HG02623 (cell line): Measurements from ENCODE around the gene ULK4.
A peak's percentile ranks its signal among the peaks of the same experiment; 100 is the strongest.
"Not testable (repeated sequence)": the region's sequence is repeated elsewhere in the genome, so short reads cannot be mapped to it uniquely, and the experiment has no call there.

Experiments
- ATAC-seq: cut with Tn5 transposase; IDR thresholded peaks from one replicate; pipeline ENCODE4 v1.9.1; 2021; ENCODE audit warnings: moderate library complexity; ENCODE audit not compliant: unreplicated experiment

Gene ULK4

DNA sequence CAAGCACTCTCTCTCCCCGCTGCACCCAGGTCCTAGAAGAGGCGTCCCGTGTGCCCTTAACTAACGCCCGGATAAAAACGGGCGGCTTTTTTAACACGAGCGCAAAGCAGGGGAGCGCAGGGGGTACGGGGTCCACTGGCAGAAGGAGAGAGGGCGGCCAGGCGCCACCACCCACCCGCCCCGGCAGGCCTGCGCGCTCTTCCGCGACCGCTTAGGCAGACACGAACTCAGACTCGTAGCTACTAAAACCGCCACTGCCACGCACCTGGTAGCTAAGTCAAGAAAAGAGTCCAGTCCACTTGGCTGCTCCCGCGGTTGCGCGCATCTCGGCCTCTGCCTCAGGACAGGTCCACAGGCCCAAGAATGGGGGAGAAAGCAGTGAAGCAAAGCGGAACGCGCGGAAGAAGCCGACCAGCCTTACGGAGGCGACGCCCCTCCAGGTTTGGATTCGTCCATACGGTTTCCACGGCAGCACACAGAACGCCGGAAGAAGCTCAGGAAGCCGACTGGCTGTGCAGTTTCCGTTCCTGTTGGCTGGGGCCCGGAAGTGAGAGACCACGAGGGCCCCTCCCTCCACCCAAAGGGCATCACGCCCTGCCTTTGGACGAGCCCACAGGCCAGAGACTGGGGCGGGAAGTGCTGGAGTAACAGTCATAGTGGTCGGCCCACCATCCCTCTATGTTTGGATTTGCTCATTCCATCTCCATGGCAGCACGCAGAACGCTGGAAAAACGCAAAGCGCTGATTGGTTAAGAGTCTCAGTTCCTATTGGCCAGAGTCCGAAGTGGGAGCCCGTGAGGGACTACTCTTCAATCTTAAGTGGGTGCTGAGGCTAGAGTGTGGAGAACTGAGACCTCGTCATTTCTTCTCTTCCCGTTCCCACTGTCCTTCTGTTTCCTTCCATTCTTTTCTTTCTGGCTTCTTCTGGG lies at the start of gene ULK4:
Gene ULK4, minus strand, starts transcription at position 353 of the 929 bp plus-strand sequence. CDS start 7,344 bp downstream, outside the sequence.
- ATAC-seq: peak; percentile 92

DNA sequence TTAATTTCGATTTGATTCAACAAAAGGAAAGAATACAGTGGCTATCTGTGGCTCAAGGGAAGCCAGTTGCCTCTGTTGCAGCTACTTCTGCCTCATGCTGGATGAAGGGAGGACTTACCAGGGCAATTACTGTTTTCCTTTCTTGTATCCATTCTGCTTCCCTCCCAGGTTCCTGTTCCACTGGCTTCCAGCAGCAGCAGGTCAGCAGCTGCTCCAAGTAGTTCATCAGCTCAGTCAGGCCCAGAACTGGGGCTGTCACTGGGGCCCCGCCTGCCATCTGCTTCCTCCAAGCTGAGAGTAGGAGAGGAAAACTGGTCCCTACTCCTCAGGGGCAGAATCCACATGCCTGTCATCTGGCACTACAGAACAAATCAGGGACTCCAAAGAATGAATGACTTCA lies 48.6 kb upstream of the ULK4 start:
- ATAC-seq: no peak

DNA sequence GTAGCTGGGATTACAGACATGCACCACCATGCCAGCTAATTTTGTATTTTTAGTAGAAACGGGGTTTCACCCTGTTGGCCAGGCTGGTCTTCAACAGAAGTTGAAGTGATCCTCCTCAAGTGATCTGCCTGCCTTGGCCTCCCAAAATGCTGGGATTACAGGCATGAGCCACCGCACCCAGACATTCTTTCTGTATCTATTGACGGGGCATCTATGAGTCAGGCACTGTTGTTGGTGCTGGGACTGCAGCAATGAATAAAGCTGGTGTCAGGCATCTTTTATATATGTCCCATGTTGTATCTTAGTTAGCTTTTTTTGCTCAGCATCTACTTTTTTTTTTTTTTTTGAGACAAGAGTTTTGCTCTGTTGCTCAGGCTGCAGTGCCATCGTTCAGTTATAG lies 47.6 kb upstream of the ULK4 start:
- ATAC-seq: no peak

DNA sequence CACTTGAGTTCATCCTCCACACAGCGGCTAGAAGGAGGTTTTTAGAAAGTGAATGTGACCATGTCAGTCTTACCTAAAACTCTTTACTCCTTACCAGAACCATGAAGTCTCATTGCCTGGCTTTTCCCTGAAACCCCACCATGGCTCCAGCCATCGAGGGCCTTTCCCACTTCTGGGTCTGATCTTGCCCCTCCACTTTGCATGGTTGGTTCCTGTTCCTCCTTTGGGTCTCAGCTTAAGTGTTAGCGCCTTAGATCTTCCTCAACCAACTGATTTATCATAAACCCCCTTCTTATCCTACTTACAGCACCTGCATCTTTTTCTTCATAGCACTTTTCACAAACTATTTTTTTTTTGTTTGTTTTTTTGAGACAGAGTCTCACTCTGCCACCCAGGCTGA lies 45.9 kb upstream of the ULK4 start:
- ATAC-seq: no peak

DNA sequence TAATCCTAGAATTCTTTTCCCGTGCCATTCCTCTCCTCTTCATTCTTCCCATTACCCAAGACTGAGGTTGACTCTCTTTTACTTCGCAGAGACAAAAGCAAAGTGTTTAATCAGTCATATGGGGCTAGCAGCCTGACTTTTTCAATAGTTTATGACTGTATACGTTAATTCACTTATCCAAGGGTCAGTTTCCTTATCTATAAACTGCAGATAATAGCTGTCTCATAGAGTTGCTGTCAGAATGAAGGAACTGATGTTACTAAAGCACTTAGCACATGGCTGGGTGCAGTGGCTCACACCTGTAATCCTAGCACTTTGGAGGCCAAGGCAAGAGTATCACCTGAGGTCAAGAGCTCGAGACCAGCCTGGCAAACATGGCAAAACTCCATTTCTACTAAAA lies 43.5 kb upstream of the ULK4 start:
- no peak for ATAC-seq

DNA sequence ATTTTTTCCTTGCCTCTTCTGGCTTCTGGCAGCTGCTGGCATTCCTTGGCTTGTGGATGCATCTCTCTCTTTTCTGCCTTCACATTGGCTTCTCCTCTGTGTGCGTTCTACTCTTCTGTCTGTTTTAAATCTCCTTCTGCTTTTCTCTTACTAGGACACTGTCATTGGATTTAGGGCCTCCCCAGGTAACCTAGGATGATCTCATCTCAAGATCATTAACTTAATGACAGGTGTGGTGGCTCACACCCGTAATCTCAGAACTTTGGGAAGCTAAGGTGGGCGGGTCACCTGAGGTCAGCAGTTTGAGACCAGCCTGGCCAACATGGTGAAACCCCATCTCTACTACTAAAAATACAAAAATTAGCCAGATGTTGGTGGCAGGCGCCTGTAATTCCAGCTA lies 40.9 kb upstream of the ULK4 start:
- ATAC-seq: no peak

DNA sequence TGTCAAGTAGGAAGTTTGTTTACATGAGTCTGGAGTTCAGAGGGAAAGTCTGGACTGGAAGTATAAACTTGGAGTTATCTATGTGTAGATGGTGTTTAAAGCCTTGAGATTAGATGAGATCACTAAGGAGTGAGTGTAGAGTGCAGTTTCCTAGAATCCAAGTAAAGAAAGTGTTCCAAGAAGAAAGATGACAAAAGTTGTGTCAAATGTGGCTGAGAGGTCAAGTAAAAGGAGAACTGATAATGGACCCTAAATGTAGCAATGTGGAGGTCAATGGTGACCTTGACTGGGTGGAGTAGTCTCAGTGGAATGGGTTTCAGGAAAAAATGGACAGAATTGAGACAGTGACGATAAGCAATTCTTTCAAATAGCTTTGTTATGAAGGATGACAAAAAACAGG lies 39.9 kb upstream of the ULK4 start:
- no peak for ATAC-seq

DNA sequence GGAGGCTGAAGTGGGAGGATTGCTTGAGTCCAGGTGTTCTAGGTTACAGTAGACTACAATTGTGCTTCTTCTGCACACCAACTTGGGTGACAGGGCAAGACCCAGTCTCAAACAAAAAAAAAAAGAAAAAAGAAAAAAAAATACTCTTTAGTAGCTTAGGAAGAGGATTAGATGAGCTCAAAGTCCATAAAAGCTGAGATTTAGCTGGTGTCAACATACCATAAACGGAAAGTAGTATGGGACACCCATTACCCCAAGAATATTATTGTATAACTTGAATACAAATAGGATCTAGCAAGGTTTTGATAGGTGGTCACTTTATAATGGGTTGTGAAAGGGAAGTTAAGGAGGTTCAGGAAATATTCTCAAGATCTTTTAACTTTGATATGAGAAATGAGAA lies 38.0 kb upstream of the ULK4 start:
- ATAC-seq: no peak

DNA sequence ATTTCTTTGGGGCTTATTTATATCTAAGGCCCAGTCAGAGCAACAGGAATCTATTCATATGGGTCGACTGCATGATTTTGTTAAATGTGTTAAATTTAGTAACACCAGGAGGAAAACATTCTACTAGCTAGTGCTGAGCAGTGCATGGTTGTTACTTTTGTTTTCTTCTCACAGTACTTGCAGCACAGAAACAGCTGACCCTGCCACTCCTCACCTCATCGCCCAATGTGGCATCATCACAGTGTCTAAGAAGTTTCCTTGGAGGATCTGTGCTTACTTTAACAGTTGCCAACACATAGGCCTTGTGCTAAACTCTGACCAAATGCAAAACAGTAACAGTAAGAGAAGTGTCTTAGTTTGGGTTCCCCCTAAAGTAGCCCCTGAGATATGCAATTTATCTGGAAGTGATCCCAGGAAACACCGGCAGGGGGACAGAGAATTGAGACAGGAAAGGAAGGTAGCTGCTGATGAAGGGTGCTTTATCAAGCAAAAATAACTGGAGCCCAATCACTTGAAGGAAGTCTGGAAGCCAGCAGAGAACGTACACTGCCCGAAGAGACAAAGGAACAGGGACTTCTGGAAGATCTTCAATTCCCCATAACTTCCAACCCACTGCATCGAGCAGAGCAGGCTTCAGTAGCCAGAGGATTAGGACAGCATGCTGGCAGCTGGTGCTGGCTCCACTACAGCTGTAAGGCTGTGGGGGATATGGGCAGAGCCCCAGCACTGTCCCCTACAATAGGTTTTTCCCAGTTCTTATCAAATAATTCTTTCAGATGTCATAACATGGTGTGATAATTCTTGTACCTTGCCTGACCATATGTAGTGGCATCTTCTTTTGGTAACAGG lies 36.0 kb upstream of the ULK4 start:
- no peak for ATAC-seq

DNA sequence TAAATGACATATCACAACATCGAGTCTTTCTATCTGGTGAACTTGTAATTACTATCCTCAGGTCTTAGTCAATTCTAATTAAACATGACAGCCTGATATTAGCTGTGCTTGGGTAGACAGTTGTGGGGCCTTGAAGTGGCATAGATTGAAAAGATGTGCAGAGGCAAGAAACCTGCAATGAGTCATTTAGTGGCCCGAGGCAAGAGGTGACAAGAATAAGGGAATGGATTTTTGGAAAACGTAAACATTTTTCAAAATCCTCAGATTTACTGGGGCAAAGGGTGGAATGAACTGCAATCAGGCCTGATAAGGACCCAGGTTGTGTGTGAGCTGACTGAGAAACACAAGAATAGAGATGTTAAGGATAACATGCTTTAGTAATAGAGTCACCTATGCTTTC lies 29.5 kb upstream of the ULK4 start:
- ATAC-seq: no peak

DNA sequence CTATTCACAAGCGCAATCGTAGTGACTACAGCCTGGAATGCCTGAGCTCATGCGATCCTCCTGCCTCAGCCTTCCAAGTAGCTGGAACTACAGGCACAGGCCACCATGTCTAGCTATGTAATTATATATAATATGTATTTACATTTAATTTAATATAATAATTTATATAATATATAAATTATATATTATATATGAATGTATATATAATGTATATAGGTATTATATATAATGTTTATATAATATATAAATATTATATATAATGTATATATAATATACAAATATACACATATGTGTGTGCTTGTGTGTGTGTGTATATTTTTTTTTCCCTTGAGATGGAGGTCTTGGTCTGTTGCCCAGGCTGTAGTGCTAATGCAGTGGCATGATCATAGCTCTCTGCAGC lies 27.6 kb upstream of the ULK4 start:
- no peak for ATAC-seq

DNA sequence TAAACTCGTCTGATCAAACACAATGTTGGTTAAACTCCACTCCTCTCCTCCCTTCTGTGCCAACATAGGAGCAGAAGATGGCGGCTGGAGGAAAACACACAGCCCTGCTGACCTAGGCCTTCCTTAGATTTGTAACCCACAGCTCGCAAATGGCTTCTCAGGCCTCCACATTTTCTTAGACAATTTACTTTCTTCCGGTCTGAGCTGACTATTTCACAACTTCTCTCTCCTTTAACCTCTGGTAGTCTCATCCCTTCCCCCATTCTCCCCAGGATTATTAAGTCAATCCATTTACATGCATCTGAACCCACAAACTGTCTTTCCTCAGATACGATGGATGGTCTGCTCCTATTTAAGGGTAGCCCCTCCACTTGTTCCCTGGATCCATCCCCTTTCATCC lies 25.7 kb upstream of the ULK4 start:
- ATAC-seq: no peak

DNA sequence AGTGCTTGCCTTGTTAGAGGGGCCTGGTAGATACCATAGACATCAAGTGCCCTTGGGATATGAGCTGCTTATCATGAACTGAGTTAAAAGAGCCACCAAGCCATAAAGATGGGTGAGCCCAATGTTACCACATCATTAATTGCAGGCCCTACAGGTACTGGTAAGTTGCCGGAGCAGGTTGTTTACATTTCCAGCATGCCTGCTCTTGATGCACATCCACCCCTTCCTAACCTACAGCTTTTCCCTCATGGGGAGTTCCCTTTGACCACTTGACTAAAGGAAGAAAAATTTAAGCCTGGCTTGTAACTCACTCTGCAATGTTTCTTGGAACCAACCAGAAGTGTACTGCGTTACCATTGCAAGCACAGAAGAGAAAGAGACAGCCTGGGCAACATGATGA lies 24.7 kb upstream of the ULK4 start:
- ATAC-seq: no peak

DNA sequence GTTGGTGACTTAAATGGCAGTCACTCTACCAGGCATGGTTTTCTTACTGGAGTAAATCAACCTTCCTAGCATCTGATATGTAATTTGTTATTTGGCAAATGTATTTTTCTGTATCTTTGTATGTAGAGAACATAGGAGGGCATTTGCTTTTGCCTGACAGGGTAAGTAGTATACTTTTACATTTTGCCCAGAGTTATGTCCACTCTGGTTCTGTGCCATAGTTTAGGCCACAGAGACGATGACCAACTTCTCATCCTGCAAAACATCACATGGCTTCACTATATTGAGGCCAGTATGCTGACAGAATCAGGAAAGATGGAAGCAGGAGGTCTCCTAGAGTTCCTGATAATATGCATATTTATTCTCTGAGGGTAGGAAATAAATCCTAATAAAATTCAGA lies 23.1 kb upstream of the ULK4 start:
- ATAC-seq: no peak

DNA sequence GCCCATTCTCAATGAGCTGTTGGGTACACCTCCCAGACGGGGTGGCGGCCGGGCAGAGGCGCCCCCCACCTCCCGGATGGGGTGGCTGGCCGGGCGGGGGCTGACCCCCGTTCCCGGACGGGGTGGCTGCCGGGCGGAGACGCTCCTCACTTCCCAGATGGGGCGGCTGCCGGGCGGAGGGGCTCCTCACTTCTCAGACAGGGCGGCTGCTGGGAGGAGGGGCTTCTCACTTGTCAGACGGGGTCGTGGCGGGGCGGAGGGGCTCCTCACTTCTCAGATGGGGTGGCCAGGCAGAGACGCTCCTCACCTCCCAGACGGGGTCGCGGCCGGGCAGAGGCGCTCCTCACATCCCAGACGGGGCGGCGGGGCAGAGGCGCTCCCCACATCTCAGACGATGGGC lies 21.2 kb upstream of the ULK4 start:
- ATAC-seq: not testable (repeated sequence)

DNA sequence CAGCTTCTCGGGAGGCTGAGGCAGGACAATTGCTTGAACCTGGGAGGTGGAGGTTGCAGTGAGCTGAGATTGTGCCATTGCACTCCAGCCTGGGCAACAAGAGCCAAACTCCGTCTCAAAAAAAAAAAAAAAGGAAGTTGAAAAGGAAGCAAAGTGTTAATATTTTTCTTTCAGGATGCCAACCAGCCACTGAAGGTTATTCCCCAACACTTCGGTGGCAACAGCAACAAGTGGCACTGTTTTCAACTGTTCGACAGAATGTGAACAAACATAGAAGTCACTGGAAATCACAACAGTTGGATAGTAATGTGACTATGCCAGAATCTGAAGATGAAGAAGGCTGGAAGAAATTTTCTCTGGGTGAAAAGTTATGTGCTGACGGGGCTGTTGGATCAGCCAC lies 15.5 kb upstream of the ULK4 start:
- not testable (repeated sequence) for ATAC-seq

DNA sequence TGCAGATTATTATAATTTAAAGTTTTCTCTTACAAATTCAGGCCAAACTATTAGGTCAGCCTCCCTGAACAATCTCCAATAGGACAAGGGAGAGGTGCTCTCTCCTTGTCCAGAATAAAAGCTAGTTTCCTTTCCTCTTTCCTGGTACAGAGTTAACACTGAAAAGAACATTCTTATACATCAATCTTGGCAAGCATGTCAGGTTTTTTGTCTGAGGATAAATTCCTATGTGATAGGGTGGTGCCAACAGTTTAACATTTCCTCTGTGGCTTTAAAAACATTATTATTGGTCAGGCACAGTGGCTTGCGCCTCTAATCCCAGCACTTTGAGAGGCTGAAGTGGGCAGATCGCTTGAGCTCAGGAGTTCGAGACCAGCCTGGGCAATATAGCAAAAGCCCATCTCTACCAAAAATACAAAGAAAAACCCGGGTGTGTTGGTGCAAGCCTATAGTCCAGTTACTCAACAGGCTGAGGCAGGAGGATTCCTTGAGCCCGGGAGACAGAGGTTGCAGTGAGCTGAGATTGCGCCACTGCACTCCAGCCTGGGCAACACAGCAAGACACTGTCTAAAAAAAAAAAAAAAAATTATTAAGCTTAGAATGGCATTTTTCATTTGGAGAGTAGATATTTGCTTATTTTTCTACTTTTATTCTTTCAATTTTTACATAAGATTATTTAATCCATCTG lies 13.7 kb upstream of the ULK4 start:
- no peak for ATAC-seq

DNA sequence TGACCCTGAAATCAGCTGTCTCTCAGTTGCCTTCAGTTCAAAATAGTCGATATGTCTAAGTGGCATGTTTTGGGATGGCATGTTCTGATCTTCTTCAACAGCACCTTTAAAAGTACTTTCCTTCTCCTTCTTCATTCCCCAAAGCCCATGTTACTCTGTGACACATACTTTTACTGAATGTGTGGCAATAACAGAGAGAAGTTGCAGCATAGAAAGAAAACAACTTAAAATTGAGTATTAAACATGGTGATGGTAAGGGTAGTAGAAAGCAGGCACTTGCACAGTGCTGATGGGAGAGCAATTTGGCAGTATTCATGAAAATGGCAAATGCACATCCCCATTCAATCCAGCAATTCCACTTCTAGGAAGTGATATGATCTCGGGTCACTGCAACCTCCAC lies 12.3 kb upstream of the ULK4 start:
- ATAC-seq: no peak

DNA sequence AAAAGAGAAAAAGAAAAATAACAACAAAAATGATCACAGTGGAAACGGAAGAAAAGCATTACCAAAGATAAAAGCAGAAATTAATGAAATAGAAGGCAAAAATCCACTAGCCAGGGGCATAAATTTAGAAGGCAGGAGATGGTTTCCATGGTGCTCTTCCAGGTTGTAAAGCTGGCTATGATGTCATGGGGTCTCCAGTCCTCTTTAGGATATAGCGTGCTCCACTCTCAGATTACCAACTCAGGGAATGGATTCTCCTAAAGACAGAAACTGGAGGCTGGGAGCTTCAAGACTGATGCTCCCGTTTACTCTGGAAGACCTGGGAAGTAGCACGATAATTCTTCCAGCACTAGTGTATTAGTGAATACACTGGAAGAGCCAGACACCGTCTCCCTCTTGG lies 10.9 kb upstream of the ULK4 start:
- ATAC-seq: no peak

DNA sequence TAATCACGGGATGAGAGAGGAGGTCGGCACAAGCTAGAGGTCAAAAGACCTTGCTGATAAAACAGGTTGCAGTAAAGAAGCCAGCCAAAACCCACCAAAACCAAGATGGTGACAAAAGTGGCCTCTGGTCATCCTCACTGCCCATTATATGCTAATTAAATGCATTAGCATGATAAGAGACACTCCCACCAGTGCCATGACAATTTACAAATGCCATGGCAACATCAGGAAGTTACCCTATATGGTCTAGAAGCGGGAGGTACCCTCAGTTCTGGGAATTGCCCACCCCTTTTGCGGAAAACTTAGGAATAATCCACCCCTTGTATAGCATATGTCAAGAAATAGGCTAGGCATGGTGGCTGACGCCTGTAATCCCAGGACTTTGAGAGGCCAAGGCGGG lies 4.3 kb upstream of the ULK4 start:
- no peak for ATAC-seq

DNA sequence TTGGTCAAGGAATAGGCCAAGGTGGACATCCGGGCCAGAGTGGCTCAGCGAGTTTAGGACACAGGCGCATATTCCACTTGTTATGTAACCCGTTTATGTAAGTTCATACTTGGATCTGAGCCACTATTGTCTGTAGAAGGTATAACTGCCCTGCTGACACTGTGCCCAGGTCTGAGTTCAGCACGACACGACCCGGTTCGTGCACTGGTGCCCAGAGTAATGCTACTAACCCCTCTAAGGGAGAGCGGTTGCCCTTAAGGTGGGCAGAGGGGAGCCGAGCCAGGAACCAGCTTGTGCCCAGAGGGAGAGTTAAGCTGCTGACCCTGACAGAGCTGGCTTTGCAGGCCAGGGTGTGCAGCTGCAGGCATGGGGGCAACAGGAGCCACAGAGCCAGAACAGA lies 1.9 kb upstream of the ULK4 start:
- no peak for ATAC-seq
